ENCODE measurements around the gene OPN1SW.

Gene OPN1SW

GRCh38 chr7:128732521-128733277 lies 42.9 kb downstream of the OPN1SW start:
- TF ChIP-seq JUND (IDR thresholded peaks at IDR 0.05; ENCODE audit: low read depth): no peak
- in situ Hi-C loops (cut with HindIII; ENCODE audit: low pct_unique_long_range_greater_than_20kb, low sequenced_read_pairs): no loop called here
- DNase-seq (ENCODE audit: low read depth in 1 of 2, low spot score in 1 of 2): no peak

GRCh38 chr7:128731184-128731583 lies 44.4 kb downstream of the OPN1SW start:
- TF ChIP-seq JUND (IDR thresholded peaks at IDR 0.05; ENCODE audit: low read depth): no peak
- in situ Hi-C loops (cut with HindIII; ENCODE audit: low pct_unique_long_range_greater_than_20kb, low sequenced_read_pairs): no loop called here
- no peak for DNase-seq (ENCODE audit: low read depth in 1 of 2, low spot score in 1 of 2)

- in situ Hi-C loops (cut with HindIII; ENCODE audit: low pct_unique_long_range_greater_than_20kb, low sequenced_read_pairs): no loop called here
- no peak for TF ChIP-seq JUND (IDR thresholded peaks at IDR 0.05; ENCODE audit: low read depth)
- no peak for DNase-seq (ENCODE audit: low read depth in 1 of 2, low spot score in 1 of 2)
Measured at GRCh38 chr7:128729494-128729893, 46.1 kb downstream of the OPN1SW start.

GRCh38 chr7:128728598-128728997 lies 47.0 kb downstream of the OPN1SW start:
- TF ChIP-seq JUND (IDR thresholded peaks at IDR 0.05; ENCODE audit: low read depth): no peak
- no peak for DNase-seq (ENCODE audit: low read depth in 1 of 2, low spot score in 1 of 2)
- in situ Hi-C loops (cut with HindIII; ENCODE audit: low pct_unique_long_range_greater_than_20kb, low sequenced_read_pairs): no loop called here

- TF ChIP-seq JUND (IDR thresholded peaks at IDR 0.05; ENCODE audit: low read depth): no peak
- in situ Hi-C loops (cut with HindIII; ENCODE audit: low pct_unique_long_range_greater_than_20kb, low sequenced_read_pairs): no loop called here
- no peak for DNase-seq (ENCODE audit: low read depth in 1 of 2, low spot score in 1 of 2)
Measured at GRCh38 chr7:128727239-128727638, 48.4 kb downstream of the OPN1SW start.

- DNase-seq (ENCODE audit: low read depth in 1 of 2, low spot score in 1 of 2): no peak
- no peak for TF ChIP-seq JUND (IDR thresholded peaks at IDR 0.05; ENCODE audit: low read depth)
- in situ Hi-C loops (cut with HindIII; ENCODE audit: low pct_unique_long_range_greater_than_20kb, low sequenced_read_pairs): no loop called here
Measured at GRCh38 chr7:128726737-128727072, 48.9 kb downstream of the OPN1SW start.

GRCh38 chr7:128726059-128726736 lies 49.4 kb downstream of the OPN1SW start:
- in situ Hi-C loops (cut with HindIII; ENCODE audit: low pct_unique_long_range_greater_than_20kb, low sequenced_read_pairs): no loop called here
- TF ChIP-seq JUND (IDR thresholded peaks at IDR 0.05; ENCODE audit: low read depth): no peak

GRCh38 chr7:128725531-128725930 lies 50.1 kb downstream of the OPN1SW start:
- no peak for DNase-seq (ENCODE audit: low read depth in 1 of 2, low spot score in 1 of 2)
- in situ Hi-C loops (cut with HindIII; ENCODE audit: low pct_unique_long_range_greater_than_20kb, low sequenced_read_pairs): no loop called here
- no peak for TF ChIP-seq JUND (IDR thresholded peaks at IDR 0.05; ENCODE audit: low read depth)

More at GRCh38 chr7:128726059-128726736, 49.4 kb downstream of the OPN1SW start:
- no peak for DNase-seq (ENCODE audit: low read depth in 1 of 2, low spot score in 1 of 2)

GRCh38 chr7:128724743-128725142 lies 50.9 kb downstream of the OPN1SW start:
- no peak for TF ChIP-seq JUND (IDR thresholded peaks at IDR 0.05; ENCODE audit: low read depth)
- DNase-seq (ENCODE audit: low read depth in 1 of 2, low spot score in 1 of 2): no peak
- in situ Hi-C loops (cut with HindIII; ENCODE audit: low pct_unique_long_range_greater_than_20kb, low sequenced_read_pairs): no loop called here
